CD4-positive, alpha-beta T cell treated with Interleukin-12 subunit alpha and Interleukin-12 subunit beta, for 1 hour (primary cell): ENCODE measurements around the gene UTP11.

Experiments
- DNase-seq: peaks from one replicate; pipeline ENCODE4 v3.0.0-alpha.2; 2020

The UTP11 gene

DNA sequence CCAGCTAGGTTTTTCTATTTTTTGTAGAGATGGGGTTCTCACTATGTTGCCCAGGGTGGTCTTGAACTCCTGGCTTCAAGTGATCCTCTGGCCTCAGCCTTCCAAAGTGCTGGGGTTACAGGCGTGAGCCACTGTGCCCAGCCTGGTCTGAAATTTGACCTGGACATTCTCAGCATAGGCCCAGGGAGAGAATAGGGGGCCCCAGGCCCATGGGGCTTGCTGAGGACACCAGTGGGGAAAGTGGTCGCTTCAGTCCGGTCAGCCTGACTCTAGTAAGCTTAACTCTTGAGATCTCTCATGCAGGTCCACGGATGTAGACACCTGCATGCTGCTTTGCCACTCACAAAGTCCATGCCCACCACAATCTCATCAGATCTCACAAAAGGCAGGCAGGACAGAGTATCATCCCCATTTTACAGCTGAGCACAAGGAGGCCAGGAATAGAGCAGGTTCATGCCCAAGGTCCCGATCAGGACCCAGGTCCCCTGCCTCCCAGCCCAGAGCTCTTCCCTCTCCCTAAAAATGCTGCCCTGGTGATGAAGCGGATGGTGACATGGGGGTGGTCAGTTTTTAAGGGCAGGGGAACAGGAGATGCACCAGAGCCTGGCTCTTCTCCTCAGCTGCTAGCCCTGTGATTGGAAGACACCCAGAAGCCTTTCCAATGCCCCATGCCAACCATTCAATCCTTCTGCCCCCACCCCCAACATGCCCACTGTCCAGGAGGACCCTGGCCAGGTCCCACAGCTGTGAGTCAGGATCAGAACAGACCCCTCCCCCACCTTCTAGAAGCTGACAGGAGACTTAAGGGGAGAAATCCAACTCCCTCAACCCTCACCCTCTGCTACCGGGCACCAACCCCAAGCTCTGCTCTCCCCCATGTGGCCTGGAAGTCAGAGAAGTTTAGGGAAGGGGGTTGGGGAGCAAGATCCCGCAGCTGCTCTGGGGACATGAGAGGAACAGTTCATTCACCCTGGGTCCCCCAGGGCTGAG, 9.0 kb upstream of the UTP11 start:
- DNase-seq = no peak

DNA sequence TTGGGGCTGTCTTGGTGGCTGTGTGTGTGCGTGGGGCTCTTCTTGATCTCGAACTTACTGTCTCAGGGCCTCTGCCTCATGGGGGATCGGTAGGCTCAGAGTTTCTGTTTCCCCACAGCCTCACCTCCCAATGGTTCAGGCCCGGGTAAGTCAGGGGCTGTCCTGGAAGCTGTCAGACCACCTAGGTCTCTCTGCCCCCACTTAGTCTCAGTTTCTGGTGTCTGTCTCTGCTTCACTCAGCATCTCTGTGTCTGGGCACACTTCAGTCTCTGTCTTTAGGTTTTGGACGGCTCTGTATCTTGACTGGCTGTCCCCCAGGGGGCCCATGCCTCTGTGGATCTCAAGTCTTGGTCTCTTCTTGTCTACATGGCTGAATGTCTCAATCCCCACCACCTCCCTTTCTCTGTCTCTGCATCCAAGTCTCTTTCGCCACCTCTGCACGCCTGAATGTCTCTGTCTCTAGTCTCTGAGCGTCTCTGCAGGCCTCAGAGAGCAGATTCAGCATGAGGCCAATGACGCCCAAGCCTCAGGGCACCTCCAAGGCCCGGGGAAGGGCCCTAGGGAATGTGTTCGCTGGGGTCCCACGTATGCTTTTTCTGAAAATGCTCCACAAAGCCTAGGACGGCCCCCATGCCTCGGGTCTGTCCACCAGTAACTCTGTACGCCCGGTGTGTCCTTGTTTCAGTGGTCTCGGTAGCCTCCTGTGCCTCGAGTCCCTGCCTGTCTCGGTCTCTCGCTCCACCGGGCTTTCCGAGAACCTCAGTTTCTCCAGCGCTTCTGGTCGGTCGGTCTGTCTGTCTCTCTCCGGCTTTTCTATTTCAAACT, 8.0 kb upstream of the UTP11 start:
- DNase-seq = no peak

DNA sequence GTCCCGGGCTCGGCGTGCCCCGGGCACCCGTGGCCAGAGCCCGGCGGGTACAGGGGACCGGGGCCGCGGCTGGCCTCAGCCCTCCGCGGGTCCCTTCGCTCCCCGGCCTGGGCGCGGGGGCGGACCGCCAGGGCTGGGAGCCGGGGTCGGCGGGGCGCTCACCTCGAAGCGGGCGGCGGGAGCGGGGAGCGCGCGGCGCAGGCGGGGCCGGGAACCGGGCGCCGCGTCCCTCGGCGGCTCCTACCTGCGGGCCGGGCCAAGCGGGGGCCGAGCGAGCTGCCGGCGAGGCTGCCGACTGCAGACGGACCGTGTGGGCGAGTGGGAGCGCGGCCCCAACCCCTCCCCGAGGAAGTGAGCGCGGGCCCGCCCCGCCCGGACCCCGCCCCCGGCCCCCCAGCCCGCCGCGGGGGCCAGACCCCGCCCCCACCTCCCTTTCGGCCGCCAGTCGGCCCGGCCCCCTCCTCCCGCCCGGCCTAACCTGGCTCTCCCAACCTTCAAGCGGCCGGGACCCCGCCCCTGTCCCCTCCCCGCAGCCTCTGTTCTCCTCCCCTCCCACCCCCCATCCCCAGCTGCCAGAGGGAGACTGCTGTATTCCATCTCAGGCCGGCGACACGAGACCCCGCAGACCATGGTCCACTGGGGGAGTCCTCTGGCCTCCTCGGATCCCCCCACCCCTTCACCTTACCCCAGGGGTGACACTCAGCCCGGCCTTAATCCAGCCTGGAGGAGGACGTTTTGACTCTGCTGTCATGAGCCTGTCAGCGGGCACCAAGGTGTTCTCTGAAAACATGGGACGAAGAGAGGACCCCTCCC, 7.1 kb upstream of the UTP11 start, which contains the start of gene FHL3:
Gene FHL3, minus strand, starts transcription at position 320 of the 813 bp plus-strand sequence. CDS start 6,102 bp downstream, outside the sequence.
- DNase-seq = peak; percentile 61

DNA sequence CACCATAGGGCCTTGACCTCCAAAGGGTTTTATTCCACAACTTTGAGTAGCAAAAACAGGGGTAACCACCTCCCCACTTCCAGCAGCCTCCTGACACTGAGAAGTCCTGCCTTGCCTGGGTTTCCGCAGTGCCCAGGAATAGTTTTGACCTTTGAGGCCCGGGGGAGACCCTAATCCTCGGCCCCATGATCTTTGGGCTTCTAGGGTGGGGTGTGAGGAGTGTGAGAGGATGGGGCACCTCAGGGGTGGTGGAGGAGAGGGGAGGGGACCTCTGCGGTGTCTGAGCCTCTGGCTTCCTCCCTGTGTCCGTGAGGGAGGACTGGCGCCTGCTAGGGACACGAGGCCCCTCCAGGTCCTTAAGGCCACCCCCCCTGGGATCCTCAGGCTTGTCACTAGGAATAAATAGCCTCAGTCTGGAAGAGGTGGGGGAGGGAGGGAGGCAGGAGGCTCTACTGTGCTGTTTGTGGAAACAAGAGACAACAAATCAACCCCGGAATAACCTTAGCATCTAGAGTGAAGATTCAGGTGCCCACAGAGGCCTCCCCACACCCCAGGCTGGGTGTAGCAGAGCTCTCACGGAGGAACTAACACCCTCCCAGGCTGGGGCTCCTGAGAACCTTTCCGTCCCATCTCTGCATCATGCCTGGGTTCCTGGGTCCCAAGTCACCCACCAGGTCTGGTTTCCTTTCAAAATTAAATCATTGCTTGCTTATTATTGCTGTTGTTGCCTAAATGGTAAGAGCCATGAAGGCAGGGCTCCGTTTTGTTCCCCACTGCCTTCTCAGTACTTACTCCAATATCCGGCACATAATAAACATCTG, 6.3 kb upstream of the UTP11 start:
- DNase-seq = no peak

DNA sequence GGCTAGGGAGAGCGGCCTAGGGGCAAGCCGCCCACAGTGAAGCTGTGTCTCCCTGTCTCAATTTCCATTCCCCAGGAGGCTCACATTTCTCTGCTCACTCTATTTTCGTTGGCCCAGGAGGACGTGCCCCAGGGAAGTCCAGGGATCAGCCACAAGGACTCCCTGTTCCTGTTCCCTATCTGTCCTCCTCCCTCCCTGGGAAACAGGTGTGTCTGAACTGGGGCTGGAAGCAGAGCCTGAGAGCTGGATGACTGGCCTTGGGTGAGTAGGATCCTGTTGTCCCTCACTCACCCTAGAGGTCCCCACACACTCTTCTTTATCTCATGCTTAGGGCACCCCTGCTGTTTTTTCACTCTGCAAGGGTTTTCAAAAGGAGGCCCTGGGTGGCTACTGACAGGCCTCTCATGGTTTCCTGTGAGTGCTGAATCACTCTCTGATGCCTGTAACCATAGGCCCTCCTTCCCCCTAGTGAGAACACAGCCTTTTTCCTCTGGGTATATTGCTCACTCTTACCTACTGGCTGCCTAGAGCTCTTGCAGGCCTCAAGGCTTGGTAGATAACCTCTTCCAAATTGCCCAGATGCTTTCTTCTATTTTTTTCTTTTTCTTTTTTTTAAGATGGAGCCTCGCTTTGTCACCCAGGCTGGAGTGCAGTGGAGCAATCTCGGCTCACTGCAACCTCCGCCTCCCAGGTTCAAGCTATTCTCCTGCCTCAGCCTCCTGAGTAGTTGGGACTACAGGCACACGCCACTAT, 3.3 kb upstream of the UTP11 start:
- DNase-seq = peak; percentile 49

DNA sequence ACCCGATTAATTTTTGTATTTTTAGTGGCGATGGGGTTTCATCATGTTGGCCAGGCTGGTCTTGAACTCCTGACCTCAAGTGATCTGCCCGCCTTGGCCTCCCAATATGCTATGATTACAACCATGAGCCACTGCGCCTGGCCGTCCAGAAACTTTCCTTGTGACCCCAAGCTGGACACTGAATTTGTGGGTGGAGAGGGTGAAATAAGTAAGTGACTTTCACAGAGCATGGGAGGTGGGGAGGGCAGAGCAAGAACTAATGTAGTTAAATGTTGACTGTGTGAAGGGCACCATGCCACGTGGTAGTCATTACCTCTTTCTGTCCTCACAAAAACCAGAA, 2.7 kb upstream of the UTP11 start:
- no peak for DNase-seq

DNA sequence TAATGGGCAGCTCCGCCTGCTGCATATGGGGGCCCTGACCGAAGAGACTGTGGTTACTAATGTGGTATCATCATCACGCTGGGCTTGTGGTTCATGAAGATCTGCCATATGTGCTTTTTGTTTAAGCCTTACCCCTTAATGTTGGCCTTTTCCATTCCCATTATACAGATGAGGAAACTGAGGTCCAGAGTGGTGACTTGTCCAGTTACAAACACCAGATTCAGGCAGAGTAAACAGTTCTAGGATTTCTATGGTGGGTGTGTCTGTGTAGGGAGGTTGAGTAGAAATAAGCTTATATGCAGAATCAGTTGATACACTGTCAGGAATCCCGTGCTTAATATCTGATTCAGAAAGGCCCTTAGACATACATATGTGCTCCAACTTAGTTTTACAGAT, 691 bp downstream of the UTP11 start:
- DNase-seq = no peak

DNA sequence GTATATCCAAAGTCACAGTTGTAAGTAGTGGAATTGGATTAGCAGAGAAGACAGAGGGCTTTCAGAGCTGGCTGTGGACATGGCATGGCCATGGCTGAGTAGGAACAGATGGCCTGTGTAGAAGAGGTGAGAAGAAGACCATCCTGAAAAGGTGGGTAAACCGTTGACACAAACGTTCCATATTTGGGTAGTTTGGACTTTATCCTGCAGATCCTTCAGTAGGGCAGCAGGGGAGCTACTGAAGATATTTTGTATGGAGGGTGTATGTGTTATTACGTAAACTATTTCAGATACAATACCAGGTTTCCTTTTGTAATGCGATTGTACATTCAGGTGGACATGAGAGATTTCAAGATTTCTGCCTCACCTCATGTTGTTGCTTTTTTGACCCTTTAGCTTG, 1.6 kb downstream of the UTP11 start:
- DNase-seq = no peak

DNA sequence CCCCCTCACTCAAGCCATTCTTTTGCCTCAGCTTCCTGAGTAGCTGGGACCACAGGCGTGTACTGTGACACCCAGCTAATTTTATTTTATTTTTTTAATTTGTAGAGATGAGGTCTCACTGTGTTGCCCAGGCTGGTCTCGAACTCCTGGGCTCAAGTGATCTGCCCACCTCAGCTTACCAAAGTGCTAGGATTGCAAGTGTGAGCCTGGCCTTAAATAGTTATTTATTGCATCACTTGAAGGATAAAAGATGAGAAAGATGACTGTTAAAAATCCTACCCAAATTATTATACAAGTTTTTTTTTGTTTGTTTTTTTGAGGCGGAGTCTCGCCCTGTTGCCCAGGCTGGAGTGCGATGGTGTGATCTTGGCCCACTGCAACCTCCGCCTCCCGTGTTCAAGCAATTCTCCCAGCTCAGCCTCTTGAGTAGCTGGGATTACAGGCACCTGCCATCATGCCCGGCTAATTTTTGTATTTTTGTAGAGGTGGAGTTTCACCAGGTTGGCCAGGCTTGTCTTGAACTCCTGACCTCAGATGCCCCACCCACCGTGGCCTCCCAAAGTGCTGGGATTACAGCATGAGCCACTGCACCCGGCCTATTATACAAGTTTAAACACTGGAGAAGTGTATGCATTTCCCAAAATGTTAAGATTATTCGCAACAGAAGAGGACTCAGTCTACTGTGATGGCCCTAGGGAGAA, 2.3 kb downstream of the UTP11 start:
- DNase-seq = no peak

DNA sequence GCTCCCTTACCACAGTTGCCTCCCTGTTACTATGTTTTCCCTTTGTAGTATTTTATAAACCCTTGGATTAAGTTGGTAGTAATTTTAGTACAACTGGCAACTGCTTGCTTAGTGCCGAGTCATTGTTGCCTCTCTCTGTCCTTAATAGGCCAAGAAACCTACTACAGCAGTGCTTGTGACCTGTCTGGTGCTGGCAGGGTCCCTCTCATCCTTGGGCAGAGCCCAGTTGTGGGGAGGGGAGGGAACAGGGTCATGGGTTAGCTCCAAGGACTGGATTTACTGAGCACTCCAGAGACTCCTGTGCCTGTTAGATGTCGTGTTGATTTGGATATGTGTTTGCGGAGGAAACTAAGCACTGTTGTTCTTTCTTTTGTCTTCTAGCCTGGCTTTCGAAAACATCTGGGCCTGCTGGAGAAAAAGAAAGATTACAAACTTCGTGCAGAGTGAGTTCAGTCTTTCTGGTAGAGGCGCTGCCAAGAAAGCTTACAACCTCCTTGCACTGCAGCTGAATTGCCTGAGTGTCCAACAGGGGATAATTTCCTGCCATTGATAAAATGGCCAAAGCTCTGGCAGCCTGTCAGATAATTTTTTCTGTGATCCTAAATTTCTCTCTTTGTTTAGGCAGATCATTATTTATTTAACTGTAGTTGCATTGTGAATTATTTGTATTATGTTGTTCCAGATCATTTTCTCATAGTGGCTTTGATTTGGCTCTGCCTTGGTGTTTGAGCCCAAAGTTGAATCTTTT, 3.6 kb downstream of the UTP11 start:
- no peak for DNase-seq

DNA sequence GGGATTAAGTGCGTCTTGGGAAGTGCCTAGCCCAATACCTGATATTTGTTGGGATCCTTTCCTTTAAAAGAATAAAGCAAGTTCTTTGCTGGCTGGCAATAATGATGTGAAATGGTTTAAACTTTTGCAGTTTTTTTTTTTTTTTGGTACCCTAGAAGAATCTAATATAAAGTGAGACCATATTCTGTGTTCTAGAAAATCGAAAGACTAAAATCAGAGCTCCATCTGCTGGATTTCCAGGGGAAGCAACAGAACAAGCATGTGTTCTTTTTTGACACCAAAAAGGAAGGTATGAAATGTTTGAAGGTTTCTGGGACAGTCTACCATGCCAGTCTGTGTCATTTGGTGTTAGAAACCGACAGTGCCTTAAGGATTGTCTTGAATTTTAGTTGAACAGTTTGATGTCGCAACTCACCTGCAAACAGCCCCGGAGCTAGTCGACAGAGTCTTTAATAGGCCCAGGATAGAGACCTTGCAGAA, 6.4 kb downstream of the UTP11 start:
- peak; percentile 47 for DNase-seq

DNA sequence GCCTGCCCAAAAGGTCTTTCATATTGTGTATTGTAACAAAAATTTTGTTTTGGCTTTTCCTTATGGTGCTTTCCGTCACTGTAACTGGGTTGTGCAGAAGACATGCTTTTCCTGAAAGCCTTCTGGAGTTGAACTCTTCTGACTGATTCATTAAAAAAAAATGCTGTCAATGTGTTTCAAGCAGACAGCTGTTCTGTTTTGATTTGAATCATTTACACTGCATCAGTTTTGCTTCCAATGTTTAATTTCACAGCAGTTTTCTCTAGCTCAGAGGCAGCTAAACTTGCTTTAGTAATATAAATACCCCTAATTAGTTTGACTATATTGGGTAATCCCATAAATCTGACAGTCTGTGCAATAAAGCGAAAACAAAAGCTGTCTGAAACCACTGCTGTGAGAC, 7.9 kb downstream of the UTP11 start:
- DNase-seq = no peak

DNA sequence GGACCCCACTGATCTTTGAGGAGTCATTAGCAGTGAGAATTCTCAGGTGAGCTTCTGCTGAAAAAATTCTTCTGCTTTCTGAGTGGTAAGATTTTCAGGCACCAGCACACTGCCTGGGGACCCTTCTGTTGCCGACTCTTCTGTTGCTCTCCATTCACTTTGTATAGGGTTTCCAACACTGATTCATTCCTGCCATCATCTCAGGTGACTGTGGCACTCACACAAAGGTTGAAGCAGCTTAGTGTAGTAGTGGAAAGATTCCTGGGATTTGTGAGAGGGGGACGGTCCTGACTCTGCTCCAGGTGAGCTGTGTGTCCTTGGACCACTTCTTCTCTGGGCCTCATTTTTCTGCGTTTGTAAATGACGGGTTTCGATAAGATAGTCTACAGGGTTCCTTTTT, 9.4 kb downstream of the UTP11 start:
- no peak for DNase-seq

DNA sequence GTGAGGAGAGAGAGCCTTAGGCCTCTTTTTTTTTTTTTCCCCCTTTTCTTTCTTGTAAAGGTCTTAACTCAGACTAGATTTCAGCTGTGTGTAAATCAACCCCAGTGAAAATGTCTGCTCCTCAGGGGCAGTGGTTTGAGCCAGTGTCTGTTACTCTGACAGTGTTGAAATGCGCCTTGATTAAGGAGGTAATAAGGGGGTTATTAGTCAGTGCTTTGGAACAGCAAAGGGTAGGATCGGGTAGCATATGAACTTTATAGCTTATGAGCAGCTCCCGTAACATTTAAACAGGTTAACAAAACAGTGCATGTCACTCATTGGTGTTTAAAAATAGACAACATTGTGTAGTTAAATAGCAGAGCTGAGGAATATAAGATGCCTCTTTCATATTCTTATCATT, 10.3 kb downstream of the UTP11 start:
- DNase-seq = no peak

DNA sequence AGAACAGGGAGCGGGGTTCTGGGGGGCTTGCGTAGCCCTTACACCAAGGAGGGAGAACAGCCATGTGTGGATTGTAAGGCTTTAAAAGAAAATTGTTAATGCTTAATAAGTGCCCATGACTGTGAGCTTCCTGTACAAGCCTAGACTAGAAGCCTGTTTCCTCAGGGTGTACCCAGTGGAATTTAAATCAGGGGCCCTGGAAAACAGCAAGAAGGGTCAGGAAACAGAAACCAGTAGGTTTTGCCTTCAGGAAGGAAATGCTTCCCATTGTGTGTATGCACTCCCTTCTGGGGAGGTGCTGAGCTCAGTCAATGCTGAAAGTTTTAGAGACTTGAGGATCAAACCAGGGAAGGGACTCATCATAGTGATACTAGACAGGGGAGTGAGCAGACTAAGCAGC, 12.7 kb downstream of the UTP11 start:
- no peak for DNase-seq

DNA sequence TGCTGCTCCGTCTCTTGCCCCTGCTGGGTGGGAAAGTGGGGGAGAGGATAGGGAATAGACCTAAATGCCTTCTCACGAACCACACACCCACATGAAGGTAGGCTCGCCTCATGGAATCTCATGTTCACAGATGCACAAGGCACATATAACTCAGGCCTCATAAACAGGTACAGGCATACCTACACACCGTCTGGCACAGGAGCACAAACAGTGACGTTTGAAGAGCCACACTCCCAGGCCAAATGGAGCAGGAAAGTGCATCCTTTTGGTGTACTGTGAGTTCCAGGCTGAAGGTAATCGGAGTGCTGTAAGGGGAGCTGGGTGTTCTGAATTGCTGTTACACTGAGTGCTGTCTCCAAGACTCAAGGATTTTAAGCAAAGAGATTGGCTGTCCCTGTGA, 13.1 kb downstream of the UTP11 start:
- DNase-seq = no peak

DNA sequence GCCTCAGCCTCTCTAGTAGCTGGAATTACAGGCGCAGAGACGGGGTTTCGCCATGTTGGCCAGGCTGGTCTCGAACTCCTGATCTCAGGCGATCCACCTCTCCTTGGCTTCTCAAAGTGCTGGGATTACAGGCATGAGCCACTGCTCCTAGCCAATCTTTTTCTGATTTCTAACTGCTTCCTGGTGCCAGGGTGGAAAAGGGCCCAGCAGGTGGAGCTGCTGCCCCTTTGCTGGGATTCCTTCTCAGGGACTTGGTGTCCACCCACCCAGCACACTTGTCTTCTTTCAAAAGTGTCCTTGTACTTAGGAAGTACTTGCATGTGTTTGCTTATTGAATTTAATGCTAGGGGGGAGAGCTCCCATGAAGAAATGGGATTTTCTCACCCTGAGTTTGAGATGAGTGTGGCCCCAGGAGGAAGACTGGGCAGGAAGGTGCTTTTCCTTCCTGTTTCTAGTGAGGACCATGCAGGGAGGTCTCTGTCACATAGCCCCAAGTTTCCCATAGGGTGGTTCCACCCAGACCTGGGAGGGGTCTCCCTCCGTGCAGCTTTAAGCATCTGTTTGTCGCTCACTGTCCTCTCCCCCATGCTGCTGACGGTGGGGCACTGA, 14.2 kb downstream of the UTP11 start:
- peak; percentile 31 for DNase-seq

DNA sequence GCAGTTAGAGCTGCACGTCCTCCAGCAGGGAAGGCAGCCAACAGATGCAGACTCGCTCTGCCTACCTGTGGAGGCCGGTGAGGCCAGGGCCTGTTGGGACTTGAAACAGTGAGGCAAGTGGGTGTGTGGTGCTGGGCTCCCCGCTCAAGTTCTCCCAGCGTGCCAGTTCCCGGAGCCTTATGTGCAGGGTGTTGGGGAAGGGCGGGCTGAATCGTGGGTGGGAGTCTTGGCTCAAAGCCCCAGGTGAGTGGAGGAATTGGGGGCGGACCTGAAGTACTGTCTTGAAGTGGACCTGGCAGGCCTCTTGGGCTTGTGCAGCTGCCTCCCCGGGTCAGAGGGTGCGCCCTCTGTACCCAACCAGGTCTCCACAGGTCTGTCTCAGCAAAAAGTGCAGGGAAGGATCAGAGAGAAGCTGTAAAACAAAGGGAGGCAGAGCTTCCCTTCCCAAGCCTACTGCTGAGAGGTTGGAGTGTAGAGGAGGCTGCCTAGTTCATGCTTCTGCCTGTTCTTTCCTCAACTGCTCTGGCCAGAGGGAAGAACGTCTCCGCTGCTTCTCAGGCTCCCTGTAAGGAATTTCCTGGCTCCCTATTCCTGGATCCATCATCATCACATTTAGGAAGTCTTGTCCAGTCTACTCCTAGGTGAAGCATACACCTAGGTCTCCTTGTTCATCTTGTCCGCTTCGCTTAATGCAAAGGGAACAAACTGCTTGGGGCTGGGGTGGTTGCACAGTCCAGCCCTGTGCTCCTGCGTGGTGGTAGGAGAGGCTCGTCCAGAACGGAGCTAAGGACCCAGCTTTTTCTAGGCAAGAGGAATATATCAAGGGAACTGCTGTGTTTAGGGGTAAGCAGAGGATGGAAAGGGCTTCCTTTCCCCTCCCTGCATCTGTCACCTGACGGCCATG, 14.9 kb downstream of the UTP11 start:
- DNase-seq = no peak
